Ishikawa (cell line): ENCODE measurements around the gene ZNF665.

Experiments used
- CEBPB ChIP-seq: IDR thresholded peaks from 2 replicates; pipeline ENCODE4 v1.6.1; 2012
- NFIC ChIP-seq: IDR thresholded peaks from 2 replicates; pipeline ENCODE4 v1.6.1; 2012
- RAD21 ChIP-seq: IDR thresholded peaks from 2 replicates; pipeline ENCODE4 v1.6.1; 2012; ENCODE audit warnings: low read depth
- REST ChIP-seq: IDR thresholded peaks from 2 replicates; pipeline ENCODE4 v1.6.1; 2012; ENCODE audit warnings: low read depth, mild to moderate bottlenecking
- YY1 ChIP-seq: IDR thresholded peaks from 2 replicates; pipeline ENCODE4 v1.6.1; 2012; ENCODE audit warnings: low read depth

GRCh38 chr19:53196777-53197396 is 3.7 kb upstream of the ZNF665 start:
- TF ChIP-seq CEBPB: no peak
- TF ChIP-seq NFIC: no peak
- no peak for TF ChIP-seq RAD21
- TF ChIP-seq REST: no peak
- no peak for TF ChIP-seq YY1
